Esophagus squamous epithelium (tissue), 5 donors: ENCODE data around the gene ACTR3. TPM values are rescaled to one million over a fixed set of nuclear protein-coding genes. Genes with fewer than 3 reads are reported as not detected.

Source experiments
- DNase-seq: peaks from one replicate; lab custom pipeline; 2025; lab: John Stamatoyannopoulos, UW
- H3K27ac ChIP-seq, 4 donors: fragments of 200-600 bp; sonication (generic); one replicate each; pipeline ENCODE4 v1.5.1; 2016 to 2019; ENCODE audit warnings: mild to moderate bottlenecking in 1 of 4
- H3K27me3 ChIP-seq, 4 donors: fragments of 200-600 bp; sonication (generic); 1 replicate in 3 of 4; 2 replicates in 1 of 4; pipeline versions ENCODE4 v1.5.1 to v1.6.0; 2017 to 2021; ENCODE audit warnings: antibody characterized with exemption in 1 of 4
- H3K36me3 ChIP-seq, 3 donors: fragments of 200-600 bp; sonication (generic); one replicate each; pipeline ENCODE4 v1.5.1; 2016 to 2019
- H3K4me1 ChIP-seq, 3 donors: fragments of 200-600 bp; sonication (generic); one replicate each; pipeline ENCODE4 v1.5.1; 2017 to 2019
- H3K4me3 ChIP-seq, 4 donors: fragments of 200-600 bp; sonication (generic); 1 replicate in 3 of 4; 2 replicates in 1 of 4; pipeline ENCODE4 v1.5.1; 2016 to 2019; ENCODE audit warnings: mild to moderate bottlenecking in 2 of 4, moderate library complexity in 1 of 4
- H3K9me3 ChIP-seq, 3 donors: fragments of 200-600 bp; sonication (generic); one replicate each; pipeline ENCODE4 v1.5.1; 2016 to 2019
- CTCF ChIP-seq, 6 experiments: fragments of 450-650 bp in 4 of 6; fragments of 200-600 bp in 2 of 6; sonication (generic) in 2 of 6; IDR thresholded peaks; one replicate each; pipeline ENCODE4 v1.5.1; 2016 to 2019; ENCODE audit warnings: antibody characterized with exemption in 6 of 6, mild to moderate bottlenecking in 4 of 6, moderate library complexity in 4 of 6
- POLR2A ChIP-seq, 4 donors: fragments of 450-650 bp; IDR thresholded peaks; one replicate each; pipeline ENCODE4 v1.6.1; 2017; ENCODE audit warnings: antibody characterized with exemption in 4 of 4, mild to moderate bottlenecking in 4 of 4, moderate library complexity in 3 of 4
- WGBS, 2 donors: methylation state at CpG; one replicate each; pipeline ENCODE4 v1.1.5; 2018; 5-methylcytosine and 5-hydroxymethylcytosine counted together
- intact Hi-C: fragments of 100-400 bp; cut with DNase I; formaldehyde crosslinking; loops from one replicate; pipeline ENCODE4 v1.15.0; 2022
- total RNA-seq, 4 donors: library from RNA; depleted of rRNA; stranded (reverse); fragments of >200 nt; gene quantifications; one replicate each; pipeline ENCODE4 v1.1.0, GENCODE V29; 2016
- donor health status: DM: yes; HTN: yes; CAD: no.

ACTR3 gene
- total RNA-seq, 4 donors from 2014 or later, result 164 to 274 (median 226) TPM

GRCh38 chr2:113905886-113906285 lies 16.0 kb downstream of the ACTR3 start:
- 74 to 81% methylated on average over 1 of the region's 1 CpG for WGBS, 2 donors
- intact Hi-C loops, result no loop called here

GRCh38 chr2:113906647-113907046 lies 16.8 kb downstream of the ACTR3 start:
- Histone ChIP-seq H3K27ac (no peak overlapping the region), H3K4me3 (no peak overlapping the region), H3K36me3 (no peaks in the 10 kb centered on the region), H3K27me3 (no peaks in the 10 kb centered on the region), H3K9me3 (no peaks in the 10 kb centered on the region), H3K4me1 (peaks cover 0 to 72% (median 22%) of the 10 kb centered on the region in 3 donors)
- intact Hi-C loops, result no loop called here
- TF ChIP-seq POLR2A (IDR thresholded peaks at IDR 0.05) (no peak), CTCF (IDR thresholded peaks at IDR 0.05) (no peak)
- no peak for DNase-seq
- WGBS, 2 donors, result 88 to 96% methylated on average over 1 of the region's 1 CpG

More at GRCh38 chr2:113905886-113906285, 16.0 kb downstream of the ACTR3 start:
- Histone ChIP-seq H3K4me3 (no peak overlapping the region), H3K9me3 (no peaks in the 10 kb centered on the region), H3K27me3 (no peaks in the 10 kb centered on the region), H3K4me1 (peaks cover 0 to 72% (median 22%) of the 10 kb centered on the region in 3 donors), H3K36me3 (no peaks in the 10 kb centered on the region), H3K27ac (no peak overlapping the region)
- TF ChIP-seq POLR2A (IDR thresholded peaks at IDR 0.05) (no peak), CTCF (IDR thresholded peaks at IDR 0.05) (no peak)
- DNase-seq, result no peak

GRCh38 chr2:113907297-113907696 lies 17.4 kb downstream of the ACTR3 start:
- H3K36me3 ChIP-seq, result no peaks in the 10 kb centered on the region
- no peak for DNase-seq
- H3K4me3 ChIP-seq, result no peak overlapping the region
- intact Hi-C loops, result no loop called here
- H3K4me1 ChIP-seq, result peaks cover 0 to 67% (median 19%) of the 10 kb centered on the region in 3 donors
- 52% methylated on average over 2 of the region's 2 CpGs; no CpG with 5 or more reads in 1 of the 2 donors for WGBS, 2 donors
- no peaks in the 10 kb centered on the region for H3K9me3 ChIP-seq
- TF ChIP-seq POLR2A (IDR thresholded peaks at IDR 0.05) (no peak), CTCF (IDR thresholded peaks at IDR 0.05) (no peak)
- H3K27me3 ChIP-seq, result no peaks in the 10 kb centered on the region
- H3K27ac ChIP-seq, result peak overlapping the region in 1 of 4 donors; percentile 9

- H3K9me3 ChIP-seq, result no peaks in the 10 kb centered on the region
- TF ChIP-seq CTCF (IDR thresholded peaks at IDR 0.05), result no peak
- TF ChIP-seq POLR2A (IDR thresholded peaks at IDR 0.05), result no peak
- intact Hi-C loops, result no loop called here
- peaks cover 0 to 40% (median 6%) of the 10 kb centered on the region in 3 donors for H3K4me1 ChIP-seq
- WGBS, 2 donors, result 86 to 87% methylated on average over 5 of the region's 5 CpGs
- H3K4me3 ChIP-seq, result no peak overlapping the region
- H3K27me3 ChIP-seq, result no peaks in the 10 kb centered on the region
- peaks cover 0 to 19% (median 0%) of the 10 kb centered on the region in 3 donors for H3K36me3 ChIP-seq
- no peak for DNase-seq
- no peak overlapping the region for H3K27ac ChIP-seq
Observed at GRCh38 chr2:113910110-113910717, 20.3 kb downstream of the ACTR3 start.

- intact Hi-C loops, result no loop called here
- Histone ChIP-seq H3K4me1 (peaks cover 0 to 40% (median 6%) of the 10 kb centered on the region in 3 donors), H3K36me3 (peaks cover 0 to 25% (median 0%) of the 10 kb centered on the region in 3 donors), H3K9me3 (no peaks in the 10 kb centered on the region), H3K4me3 (no peak overlapping the region), H3K27ac (no peak overlapping the region), H3K27me3 (no peaks in the 10 kb centered on the region)
- 63 to 75% methylated on average over 5 to 6 of the region's 6 CpGs for WGBS, 2 donors
- no peak for TF ChIP-seq POLR2A (IDR thresholded peaks at IDR 0.05)
- no peak for TF ChIP-seq CTCF (IDR thresholded peaks at IDR 0.05)
- no peak for DNase-seq
Observed at GRCh38 chr2:113910967-113911678, 21.2 kb downstream of the ACTR3 start.
